ENCODE measurements around the gene MCTP2.

GRCh38 chr15:94455297-94455696 is 223.9 kb downstream of the MCTP2 start:
- TF ChIP-seq POLR2A (IDR thresholded peaks at IDR 0.05): no peak
- TF ChIP-seq CTCF (IDR thresholded peaks at IDR 0.05): no peak
